ENCODE results near the gene GPHB5. TPM values are rescaled to one million over a fixed set of nuclear protein-coding genes. Genes with fewer than 3 reads are reported as not detected.

GPHB5 gene
- total RNA-seq, 6 experiments from 2014 or later, result not detected

DNA sequence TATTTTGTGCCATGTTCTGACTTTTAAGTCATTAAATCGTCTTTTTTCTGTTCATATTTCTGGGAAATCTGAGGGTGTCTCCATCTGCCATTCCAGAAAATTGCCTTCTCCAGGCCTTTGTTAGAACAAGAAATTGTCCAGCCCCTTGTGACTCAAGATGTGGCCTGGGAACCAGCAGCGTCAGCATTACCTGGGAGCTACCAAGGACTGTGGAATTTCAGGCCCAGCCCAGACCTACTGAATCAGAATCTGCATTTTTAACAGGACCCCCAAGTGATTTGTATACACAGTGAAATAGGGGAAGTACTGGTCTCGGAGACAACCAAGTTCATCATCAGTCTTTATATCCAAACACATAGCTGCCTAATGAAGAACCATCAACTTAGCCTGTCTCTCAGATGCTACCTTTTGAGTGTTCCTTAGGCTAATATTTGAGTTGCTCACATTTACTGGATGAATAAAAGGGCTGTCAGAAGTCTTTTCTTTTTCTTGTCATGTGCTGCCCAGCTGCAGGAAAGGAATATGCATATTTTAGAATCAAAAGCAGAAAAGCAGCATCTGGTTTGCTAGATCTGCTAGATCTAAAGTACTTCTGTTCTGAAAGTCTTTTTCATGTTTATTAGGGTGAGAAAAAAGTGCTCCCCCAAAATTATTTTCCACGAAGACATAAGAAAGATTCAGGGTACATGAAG is 21.2 kb downstream of the GPHB5 start:
- Histone ChIP-seq H3K27me3 (no peaks in the 10 kb centered on the region), H3K36me3 (no peaks in the 10 kb centered on the region), H3K4me1 (no peaks in the 10 kb centered on the region), H3K4me3 (no peak overlapping the region), H3K9me3 (no peaks in the 10 kb centered on the region), H3K27ac (no peak overlapping the region)
- intact Hi-C loops (cut with DNase I), result no loop called here
- TF ChIP-seq, protein P1, sequence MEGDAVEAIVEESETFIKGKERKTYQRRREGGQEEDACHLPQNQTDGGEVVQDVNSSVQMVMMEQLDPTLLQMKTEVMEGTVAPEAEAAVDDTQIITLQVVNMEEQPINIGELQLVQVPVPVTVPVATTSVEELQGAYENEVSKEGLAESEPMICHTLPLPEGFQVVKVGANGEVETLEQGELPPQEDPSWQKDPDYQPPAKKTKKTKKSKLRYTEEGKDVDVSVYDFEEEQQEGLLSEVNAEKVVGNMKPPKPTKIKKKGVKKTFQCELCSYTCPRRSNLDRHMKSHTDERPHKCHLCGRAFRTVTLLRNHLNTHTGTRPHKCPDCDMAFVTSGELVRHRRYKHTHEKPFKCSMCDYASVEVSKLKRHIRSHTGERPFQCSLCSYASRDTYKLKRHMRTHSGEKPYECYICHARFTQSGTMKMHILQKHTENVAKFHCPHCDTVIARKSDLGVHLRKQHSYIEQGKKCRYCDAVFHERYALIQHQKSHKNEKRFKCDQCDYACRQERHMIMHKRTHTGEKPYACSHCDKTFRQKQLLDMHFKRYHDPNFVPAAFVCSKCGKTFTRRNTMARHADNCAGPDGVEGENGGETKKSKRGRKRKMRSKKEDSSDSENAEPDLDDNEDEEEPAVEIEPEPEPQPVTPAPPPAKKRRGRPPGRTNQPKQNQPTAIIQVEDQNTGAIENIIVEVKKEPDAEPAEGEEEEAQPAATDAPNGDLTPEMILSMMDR (IDR thresholded peaks at IDR 0.05), result no peak
- no peak for TF ChIP-seq POLR2A (IDR thresholded peaks at IDR 0.05)
- 54% methylated on average over 4 of the region's 4 CpGs for WGBS (ENCODE audit: insufficient coverage, low coverage, low lambda C conversion rate, missing lambda C conversion rate)
- ATAC-seq, result no peak
- no peak for DNase-seq

DNA sequence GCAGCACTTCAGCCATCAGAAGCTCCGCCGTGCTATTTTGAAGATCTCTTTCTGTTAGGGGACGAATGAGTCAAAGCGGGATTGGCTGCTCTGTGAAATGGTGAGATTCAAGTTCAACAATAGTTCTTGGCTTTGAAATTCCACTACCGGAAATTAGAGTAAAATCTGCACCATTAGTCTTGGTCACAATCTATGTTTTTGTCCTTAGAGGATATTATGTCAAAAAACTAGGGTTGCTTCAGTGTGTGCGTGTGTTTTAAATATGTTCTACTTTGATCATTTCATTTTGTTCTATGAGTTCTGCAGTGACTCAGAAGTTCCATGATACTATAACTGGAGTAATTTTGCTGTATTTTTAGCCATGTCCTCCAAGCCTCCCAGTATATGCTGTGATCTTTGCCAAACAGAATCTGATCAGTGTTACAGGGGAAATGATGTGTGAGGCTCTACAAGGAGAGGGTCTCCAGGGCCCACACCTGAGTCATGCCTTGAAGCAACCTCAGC is 22.6 kb downstream of the GPHB5 start:
- Histone ChIP-seq H3K4me1 (no peaks in the 10 kb centered on the region), H3K9me3 (no peaks in the 10 kb centered on the region), H3K36me3 (no peaks in the 10 kb centered on the region), H3K27ac (no peak overlapping the region), H3K4me3 (no peak overlapping the region), H3K27me3 (no peaks in the 10 kb centered on the region)
- TF ChIP-seq POLR2A (IDR thresholded peaks at IDR 0.05), result no peak
- TF ChIP-seq, protein P1 (IDR thresholded peaks at IDR 0.05), result no peak
- DNase-seq (no peak), ATAC-seq (no peak)
- 76% methylated on average over 6 of the region's 6 CpGs for WGBS (ENCODE audit: insufficient coverage, low coverage, low lambda C conversion rate, missing lambda C conversion rate)
- intact Hi-C loops (cut with DNase I), result no loop called here

DNA sequence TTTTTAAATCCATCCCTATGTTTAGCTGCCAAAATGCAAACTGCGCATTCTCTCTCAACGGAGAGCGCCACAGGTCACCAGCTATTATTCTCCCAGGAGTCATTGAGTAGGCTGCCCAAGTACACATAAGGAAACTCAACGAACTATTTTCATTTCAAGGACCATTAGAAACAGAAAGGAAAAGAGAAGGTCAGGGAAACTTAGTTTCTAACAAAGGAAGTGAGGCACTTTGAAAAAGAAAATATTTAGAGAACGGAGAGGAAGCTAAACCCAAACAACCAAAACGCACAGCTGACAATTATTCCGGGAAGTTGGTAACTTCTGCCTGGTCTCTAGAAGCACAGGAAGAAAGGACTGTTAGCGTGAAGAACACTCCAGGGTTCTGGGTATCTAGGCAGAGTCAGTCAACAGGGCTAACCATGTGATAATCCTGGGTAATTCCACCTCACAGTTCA is 23.5 kb downstream of the GPHB5 start:
- intact Hi-C loops (cut with DNase I), result no loop called here
- TF ChIP-seq, protein P1 (IDR thresholded peaks at IDR 0.05), result no peak
- no peak for TF ChIP-seq POLR2A (IDR thresholded peaks at IDR 0.05)
- DNase-seq (no peak), ATAC-seq (no peak)
- no peaks in the 10 kb centered on the region for H3K36me3 ChIP-seq
- no peaks in the 10 kb centered on the region for H3K9me3 ChIP-seq
- WGBS (ENCODE audit: insufficient coverage, low coverage, low lambda C conversion rate, missing lambda C conversion rate), result 48% methylated on average over 8 of the region's 8 CpGs
- no peaks in the 10 kb centered on the region for H3K27me3 ChIP-seq
- H3K27ac ChIP-seq, result no peak overlapping the region
- H3K4me3 ChIP-seq, result no peak overlapping the region
- no peaks in the 10 kb centered on the region for H3K4me1 ChIP-seq

DNA sequence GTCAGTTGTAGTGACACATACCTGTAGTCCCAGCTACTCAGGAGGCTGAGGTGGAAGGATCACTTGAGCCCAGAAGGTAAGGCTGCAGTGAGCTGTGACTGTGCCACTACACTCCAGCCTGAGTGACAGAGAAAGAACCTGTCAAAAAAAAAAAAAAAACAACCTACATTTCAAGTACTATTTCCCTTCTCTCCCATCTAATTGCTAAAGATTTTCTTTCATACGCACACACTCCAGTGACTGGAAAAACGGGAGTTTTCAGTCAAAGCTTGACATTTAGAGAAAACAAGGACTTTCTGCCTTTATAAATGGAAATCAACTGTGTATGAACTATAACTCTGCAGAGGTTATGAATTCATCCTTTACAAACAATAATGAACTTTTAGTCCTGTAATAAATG is 25.9 kb downstream of the GPHB5 start:
- Histone ChIP-seq H3K9me3 (no peaks in the 10 kb centered on the region), H3K27ac (no peak overlapping the region), H3K36me3 (no peaks in the 10 kb centered on the region), H3K4me3 (no peak overlapping the region), H3K27me3 (no peaks in the 10 kb centered on the region), H3K4me1 (no peaks in the 10 kb centered on the region)
- WGBS (ENCODE audit: insufficient coverage, low coverage, low lambda C conversion rate, missing lambda C conversion rate), result 71% methylated on average over 2 of the region's 2 CpGs
- DNase-seq (no peak), ATAC-seq (no peak)
- no peak for TF ChIP-seq POLR2A (IDR thresholded peaks at IDR 0.05)
- TF ChIP-seq, protein P1 (IDR thresholded peaks at IDR 0.05), result no peak
- intact Hi-C loops (cut with DNase I), result no loop called here

Data from right lobe of liver (tissue), 6 donors.